ENCODE results near the gene UBL3.

Gene UBL3

DNA sequence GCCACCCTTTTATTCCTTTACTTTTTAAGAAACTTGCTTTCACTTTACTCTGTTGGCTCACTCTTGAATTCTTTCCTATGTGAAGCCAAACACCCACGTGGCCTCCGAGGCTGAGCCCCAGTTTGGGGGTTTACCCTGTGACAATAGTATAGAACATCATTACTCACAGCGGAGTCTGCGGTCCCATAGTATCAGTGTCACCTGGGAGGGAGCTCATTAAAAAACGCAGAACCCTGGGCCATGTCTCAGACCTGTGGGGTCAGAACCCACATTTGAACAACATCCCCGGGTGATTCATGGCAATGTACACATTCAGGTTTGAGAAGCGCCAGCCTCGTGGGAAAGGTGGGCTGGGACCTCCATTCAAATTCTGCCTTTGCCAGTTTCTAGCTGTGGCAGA lies 36.0 kb upstream of the UBL3 start:
- H2BK12ac ChIP-seq (ENCODE audit: low read length) = no peak overlapping the region
- no peak overlapping the region for H3K4ac ChIP-seq (ENCODE audit: low read depth, low read length)
- no peak overlapping the region for H2BK5ac ChIP-seq (ENCODE audit: low read depth, low read length, poor library complexity)
- H3K4me3 ChIP-seq (ENCODE audit: low read depth, low read length) = no peak overlapping the region
- no peak overlapping the region for H2BK120ac ChIP-seq (ENCODE audit: insufficient read depth, low read length, poor library complexity)
- H3K9me3 ChIP-seq (ENCODE audit: insufficient read depth, low read depth, low read length) = no peaks in the 10 kb centered on the region
- no peaks in the 10 kb centered on the region for H3K79me2 ChIP-seq (ENCODE audit: control insufficient read depth, insufficient read depth, low read length, poor library complexity)
- WGBS (ENCODE audit: extremely low coverage, insufficient coverage, insufficient read length) = no CpG with 5 or more reads among the region's 8 CpGs
- H3K9ac ChIP-seq (ENCODE audit: low read length) = no peak overlapping the region
- no peak overlapping the region for H3K18ac ChIP-seq (ENCODE audit: low read length)
- H2AK5ac ChIP-seq (ENCODE audit: low read length) = no peak overlapping the region
- H3K36me3 ChIP-seq (ENCODE audit: control insufficient read depth in 1 of 2, insufficient read depth in 2 of 2, low read length in 2 of 2) = no peaks in the 10 kb centered on the region
- H4K8ac ChIP-seq (ENCODE audit: low read depth, low read length) = no peak overlapping the region
- no peak overlapping the region for H4K12ac ChIP-seq (ENCODE audit: low read depth, low read length)
- peaks cover under 1% of the 10 kb centered on the region for H3K79me1 ChIP-seq (ENCODE audit: low read length)
- no peak overlapping the region for H2AFZ ChIP-seq (ENCODE audit: insufficient read depth, low read length, poor library complexity)
- no peak overlapping the region for H3K23ac ChIP-seq (ENCODE audit: low read length)
- H3K27me3 ChIP-seq (ENCODE audit: insufficient read depth, low read length) = no peaks in the 10 kb centered on the region
- no peak overlapping the region for H3K14ac ChIP-seq (ENCODE audit: low read length)
- no peak for DNase-seq
- H4K91ac ChIP-seq (ENCODE audit: low read depth, low read length) = no peak overlapping the region
- no peak overlapping the region for H3K4me2 ChIP-seq (ENCODE audit: low read length)
- peaks cover 2 to 7% of the 10 kb centered on the region in 2 experiments for H3K4me1 ChIP-seq (ENCODE audit: control insufficient read depth in 1 of 2, insufficient read depth in 2 of 2, low read length in 2 of 2)
- H3K27ac ChIP-seq (ENCODE audit: low read depth, low read length) = no peak overlapping the region

GRCh38 chr13:29885989-29886388 lies 35.6 kb upstream of the UBL3 start:
- Histone ChIP-seq H2BK120ac (ENCODE audit: insufficient read depth, low read length, poor library complexity) (no peak overlapping the region), H3K9ac (ENCODE audit: low read length) (no peak overlapping the region), H2AK5ac (ENCODE audit: low read length) (no peak overlapping the region), H3K27me3 (ENCODE audit: insufficient read depth, low read length) (no peaks in the 10 kb centered on the region), H3K27ac (ENCODE audit: low read depth, low read length) (no peak overlapping the region), H2BK12ac (ENCODE audit: low read length) (no peak overlapping the region), H3K4me1 (ENCODE audit: control insufficient read depth in 1 of 2, insufficient read depth in 2 of 2, low read length in 2 of 2) (peaks cover 2 to 7% of the 10 kb centered on the region in 2 experiments), H3K4me2 (ENCODE audit: low read length) (no peak overlapping the region), H3K4ac (ENCODE audit: low read depth, low read length) (no peak overlapping the region), H3K36me3 (ENCODE audit: control insufficient read depth in 1 of 2, insufficient read depth in 2 of 2, low read length in 2 of 2) (no peaks in the 10 kb centered on the region), H3K79me1 (ENCODE audit: low read length) (peaks cover 1% of the 10 kb centered on the region), H3K9me3 (ENCODE audit: insufficient read depth, low read depth, low read length) (no peaks in the 10 kb centered on the region), H2AFZ (ENCODE audit: insufficient read depth, low read length, poor library complexity) (no peak overlapping the region), H4K91ac (ENCODE audit: low read depth, low read length) (no peak overlapping the region), H4K8ac (ENCODE audit: low read depth, low read length) (no peak overlapping the region), H3K18ac (ENCODE audit: low read length) (no peak overlapping the region), H3K4me3 (ENCODE audit: low read depth, low read length) (no peak overlapping the region), H3K14ac (ENCODE audit: low read length) (no peak overlapping the region), H4K12ac (ENCODE audit: low read depth, low read length) (no peak overlapping the region), H3K79me2 (ENCODE audit: control insufficient read depth, insufficient read depth, low read length, poor library complexity) (no peaks in the 10 kb centered on the region), H3K23ac (ENCODE audit: low read length) (no peak overlapping the region), H2BK5ac (ENCODE audit: low read depth, low read length, poor library complexity) (no peak overlapping the region)
- WGBS (ENCODE audit: extremely low coverage, insufficient coverage, insufficient read length) = no CpG with 5 or more reads among the region's 1 CpG
- DNase-seq = no peak

DNA sequence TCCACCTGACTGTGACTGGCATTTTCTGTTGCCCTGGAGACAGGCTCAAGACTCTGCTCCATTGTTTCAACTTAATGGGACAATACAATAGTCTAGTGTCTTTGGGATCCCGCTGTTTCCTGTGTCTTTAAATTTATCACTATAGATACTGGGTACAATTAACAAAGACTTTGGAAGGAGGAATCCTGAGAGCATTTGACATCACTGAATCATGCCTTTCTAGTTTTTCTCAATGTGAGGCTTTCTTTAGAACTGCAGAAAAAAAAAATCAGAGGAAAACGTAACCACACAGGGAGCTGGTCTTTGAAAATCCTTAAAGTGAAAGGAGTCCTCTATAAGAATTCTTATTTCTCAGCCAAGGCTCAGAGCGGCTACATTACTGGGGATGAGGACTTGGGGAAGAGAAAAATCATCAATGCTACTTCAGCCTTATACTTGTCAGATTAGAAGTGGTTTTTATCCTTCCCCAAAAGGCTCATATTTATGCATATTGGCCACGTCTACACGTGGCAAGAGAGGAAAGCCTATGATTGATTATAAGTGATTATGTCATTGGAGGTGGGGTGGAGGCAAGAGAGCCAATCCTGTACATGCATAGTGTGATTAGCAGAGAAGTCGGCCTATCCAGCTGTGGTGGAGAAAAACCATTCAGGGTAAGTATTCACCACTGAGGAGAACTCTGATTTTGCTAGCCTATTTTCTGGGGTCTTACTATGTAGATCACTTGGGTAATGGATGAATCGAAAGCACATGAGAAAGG lies 34.4 kb upstream of the UBL3 start:
- Histone ChIP-seq H3K18ac (ENCODE audit: low read length) (no peak overlapping the region), H3K79me2 (ENCODE audit: control insufficient read depth, insufficient read depth, low read length, poor library complexity) (no peaks in the 10 kb centered on the region), H2BK120ac (ENCODE audit: insufficient read depth, low read length, poor library complexity) (no peak overlapping the region), H4K12ac (ENCODE audit: low read depth, low read length) (no peak overlapping the region), H2BK12ac (ENCODE audit: low read length) (no peak overlapping the region), H2AFZ (ENCODE audit: insufficient read depth, low read length, poor library complexity) (no peak overlapping the region), H3K4me2 (ENCODE audit: low read length) (no peak overlapping the region), H3K9ac (ENCODE audit: low read length) (no peak overlapping the region), H3K27ac (ENCODE audit: low read depth, low read length) (no peak overlapping the region), H3K14ac (ENCODE audit: low read length) (no peak overlapping the region), H3K9me3 (ENCODE audit: insufficient read depth, low read depth, low read length) (no peaks in the 10 kb centered on the region), H3K36me3 (ENCODE audit: control insufficient read depth in 1 of 2, insufficient read depth in 2 of 2, low read length in 2 of 2) (no peaks in the 10 kb centered on the region), H3K4me1 (ENCODE audit: control insufficient read depth in 1 of 2, insufficient read depth in 2 of 2, low read length in 2 of 2) (peaks cover 2 to 7% of the 10 kb centered on the region in 2 experiments), H3K23ac (ENCODE audit: low read length) (no peak overlapping the region), H3K4ac (ENCODE audit: low read depth, low read length) (no peak overlapping the region), H2BK5ac (ENCODE audit: low read depth, low read length, poor library complexity) (no peak overlapping the region), H4K8ac (ENCODE audit: low read depth, low read length) (no peak overlapping the region), H3K27me3 (ENCODE audit: insufficient read depth, low read length) (no peaks in the 10 kb centered on the region), H3K4me3 (ENCODE audit: low read depth, low read length) (no peak overlapping the region), H4K91ac (ENCODE audit: low read depth, low read length) (no peak overlapping the region), H2AK5ac (ENCODE audit: low read length) (no peak overlapping the region), H3K79me1 (ENCODE audit: low read length) (peaks cover 1% of the 10 kb centered on the region)
- WGBS (ENCODE audit: extremely low coverage, insufficient coverage, insufficient read length) = no CpG with 5 or more reads among the region's 7 CpGs
- no peak for DNase-seq

DNA sequence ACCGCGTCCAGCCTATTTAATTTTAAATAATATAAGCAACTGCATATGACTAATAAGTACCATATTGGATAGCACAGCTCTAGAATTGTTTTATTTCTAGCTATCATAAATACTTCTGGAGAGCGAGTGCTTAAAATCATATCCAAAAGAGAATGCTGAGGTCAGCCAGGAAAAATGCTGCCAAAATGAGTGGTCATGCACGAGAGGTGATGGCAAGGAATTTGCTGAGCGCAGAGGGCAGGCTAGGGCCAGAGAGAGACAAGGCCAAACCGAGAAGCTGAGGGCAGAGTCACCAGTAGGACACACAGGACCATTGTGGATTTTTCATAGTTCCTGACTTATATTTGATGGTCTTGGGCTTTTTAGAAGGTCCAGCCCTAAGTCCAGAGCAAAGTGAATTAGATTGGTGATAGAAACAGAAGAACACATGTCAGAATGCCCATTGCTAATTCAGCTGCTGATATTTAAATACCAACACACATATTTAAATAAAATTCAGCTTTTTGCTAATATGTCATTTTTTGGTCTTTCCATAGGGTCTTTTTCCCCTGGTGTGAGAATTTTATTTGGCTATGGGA lies 33.6 kb upstream of the UBL3 start:
- H4K91ac ChIP-seq (ENCODE audit: low read depth, low read length) = no peak overlapping the region
- WGBS (ENCODE audit: extremely low coverage, insufficient coverage, insufficient read length) = no CpG with 5 or more reads among the region's 6 CpGs

More for the DNA sequence above, 33.6 kb upstream of the UBL3 start:
- no peak for DNase-seq
- Histone ChIP-seq H3K14ac (ENCODE audit: low read length) (no peak overlapping the region), H3K27me3 (ENCODE audit: insufficient read depth, low read length) (no peaks in the 10 kb centered on the region), H3K36me3 (ENCODE audit: control insufficient read depth in 1 of 2, insufficient read depth in 2 of 2, low read length in 2 of 2) (no peaks in the 10 kb centered on the region), H3K4ac (ENCODE audit: low read depth, low read length) (no peak overlapping the region), H3K79me1 (ENCODE audit: low read length) (peaks cover 1% of the 10 kb centered on the region), H3K18ac (ENCODE audit: low read length) (no peak overlapping the region), H4K12ac (ENCODE audit: low read depth, low read length) (no peak overlapping the region), H2AFZ (ENCODE audit: insufficient read depth, low read length, poor library complexity) (no peak overlapping the region), H4K8ac (ENCODE audit: low read depth, low read length) (no peak overlapping the region), H3K9me3 (ENCODE audit: insufficient read depth, low read depth, low read length) (no peaks in the 10 kb centered on the region), H2AK5ac (ENCODE audit: low read length) (no peak overlapping the region), H3K79me2 (ENCODE audit: control insufficient read depth, insufficient read depth, low read length, poor library complexity) (no peaks in the 10 kb centered on the region), H3K4me2 (ENCODE audit: low read length) (no peak overlapping the region), H2BK12ac (ENCODE audit: low read length) (no peak overlapping the region), H2BK5ac (ENCODE audit: low read depth, low read length, poor library complexity) (no peak overlapping the region), H2BK120ac (ENCODE audit: insufficient read depth, low read length, poor library complexity) (no peak overlapping the region), H3K23ac (ENCODE audit: low read length) (no peak overlapping the region), H3K4me3 (ENCODE audit: low read depth, low read length) (no peak overlapping the region), H3K9ac (ENCODE audit: low read length) (no peak overlapping the region), H3K27ac (ENCODE audit: low read depth, low read length) (no peak overlapping the region), H3K4me1 (ENCODE audit: control insufficient read depth in 1 of 2, insufficient read depth in 2 of 2, low read length in 2 of 2) (peaks cover 2 to 7% of the 10 kb centered on the region in 2 experiments)

Data from trophoblast cell (in vitro differentiated cells and primary cell).